Hepatocyte (in vitro differentiated cells): ENCODE measurements around the gene AGBL1.

Experiments
- EZH2 ChIP-seq: fragments of 200-600 bp; sonication (generic); IDR thresholded peaks from 2 replicates; pipeline ENCODE4 v1.6.1; 2016; ENCODE audit warnings: antibody characterized with exemption, mild to moderate bottlenecking, borderline replicate concordance
- TF ChIP-seq, protein P1 (sequence below): fragments of 200-600 bp; sonication (generic); IDR thresholded peaks from 2 replicates; pipeline ENCODE4 v1.5.1; 2016; ENCODE audit warnings: antibody characterized with exemption, mild to moderate bottlenecking; ENCODE audit not compliant: poor library complexity

GRCh38 chr15:86054338-86054737 is 25.3 kb upstream of the AGBL1 start:
- TF ChIP-seq, protein P1, sequence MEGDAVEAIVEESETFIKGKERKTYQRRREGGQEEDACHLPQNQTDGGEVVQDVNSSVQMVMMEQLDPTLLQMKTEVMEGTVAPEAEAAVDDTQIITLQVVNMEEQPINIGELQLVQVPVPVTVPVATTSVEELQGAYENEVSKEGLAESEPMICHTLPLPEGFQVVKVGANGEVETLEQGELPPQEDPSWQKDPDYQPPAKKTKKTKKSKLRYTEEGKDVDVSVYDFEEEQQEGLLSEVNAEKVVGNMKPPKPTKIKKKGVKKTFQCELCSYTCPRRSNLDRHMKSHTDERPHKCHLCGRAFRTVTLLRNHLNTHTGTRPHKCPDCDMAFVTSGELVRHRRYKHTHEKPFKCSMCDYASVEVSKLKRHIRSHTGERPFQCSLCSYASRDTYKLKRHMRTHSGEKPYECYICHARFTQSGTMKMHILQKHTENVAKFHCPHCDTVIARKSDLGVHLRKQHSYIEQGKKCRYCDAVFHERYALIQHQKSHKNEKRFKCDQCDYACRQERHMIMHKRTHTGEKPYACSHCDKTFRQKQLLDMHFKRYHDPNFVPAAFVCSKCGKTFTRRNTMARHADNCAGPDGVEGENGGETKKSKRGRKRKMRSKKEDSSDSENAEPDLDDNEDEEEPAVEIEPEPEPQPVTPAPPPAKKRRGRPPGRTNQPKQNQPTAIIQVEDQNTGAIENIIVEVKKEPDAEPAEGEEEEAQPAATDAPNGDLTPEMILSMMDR, result no peak
- no peak for TF ChIP-seq EZH2
